GM12873 (cell line): ENCODE results near the gene ATP11A.

ENCODE experiments used
- CTCF ChIP-seq: IDR thresholded peaks from 2 replicates; pipeline ENCODE4 v1.5.1; 2012; ENCODE audit warnings: low read depth, mild to moderate bottlenecking, moderate library complexity, low read length, control low read depth; ENCODE audit not compliant: insufficient read depth; ENCODE audit errors: missing control alignments

ATP11A gene

GRCh38 chr13:112900226-112900600, 210.4 kb downstream of the ATP11A start:
- TF ChIP-seq CTCF, result no peak

GRCh38 chr13:112900691-112901091, 210.9 kb downstream of the ATP11A start:
- TF ChIP-seq CTCF, result no peak

- TF ChIP-seq CTCF, result no peak
These were observed 212.3 kb downstream of the ATP11A start for GRCh38 chr13:112902101-112902651.

- TF ChIP-seq CTCF, result no peak
These were observed 212.8 kb downstream of the ATP11A start for GRCh38 chr13:112902669-112903068.

GRCh38 chr13:112903071-112903577, 213.3 kb downstream of the ATP11A start:
- TF ChIP-seq CTCF, result no peak

GRCh38 chr13:112903606-112904195, 213.9 kb downstream of the ATP11A start:
- TF ChIP-seq CTCF, result no peak

GRCh38 chr13:112904436-112904960, 214.7 kb downstream of the ATP11A start:
- TF ChIP-seq CTCF, result no peak
